ENCODE data around the gene CITED2. TPM values are rescaled to one million over a fixed set of nuclear protein-coding genes. Genes with fewer than 3 reads are reported as not detected.
A peak's percentile ranks its signal among the peaks of the same experiment; 100 is the strongest.

Gene CITED2
- total RNA-seq, 1 experiment from 2014 or later, result 54.2 TPM

GRCh38 chr6:139355172-139355571 is 19.3 kb downstream of the CITED2 start:
- no TSS peak for BruUV-seq (replicated peaks)
- H3K36me3 ChIP-seq (ENCODE audit: low read depth, low read length), result no peaks in the 10 kb centered on the region
- no peak overlapping the region for H3K4me3 ChIP-seq (ENCODE audit: low read length)
- H3K9me2 ChIP-seq (replicated peaks; ENCODE audit: low read length), result no peaks in the 10 kb centered on the region
- CTCF ChIA-PET, result no interaction called here
- H3K9ac ChIP-seq (ENCODE audit: low read length), result no peak overlapping the region
- TF ChIP-seq CTCF (conservative IDR thresholded peaks at IDR 0.05; ENCODE audit: low read depth, low read length) (no peak), EZH2phosphoT487 (IDR thresholded peaks at IDR 0.05; ENCODE audit: borderline replicate concordance, low read length) (no peak), EZH2 (IDR thresholded peaks at IDR 0.05; ENCODE audit: low read length, unreplicated experiment) (no peak)
- no peaks in the 10 kb centered on the region for H3K27me3 ChIP-seq (ENCODE audit: low read length)
- H3K4me1 ChIP-seq (ENCODE audit: insufficient read depth, low read length), result peaks cover under 1% of the 10 kb centered on the region; the same call in 1 of the 2 replicates
- POLR2A ChIA-PET (ENCODE audit: unreplicated experiment), result no interaction called here
- H3F3A ChIP-seq (ENCODE audit: low read length, unreplicated experiment), result no peaks in the 10 kb centered on the region
- intact Hi-C loops (cut with micrococcal nuclease), result no loop called here
- no peak for ATAC-seq
- H3K4me2 ChIP-seq (ENCODE audit: low read length), result no peak overlapping the region
- no peak for DNase-seq
- no peaks in the 10 kb centered on the region for H4K20me1 ChIP-seq (ENCODE audit: low read length)
- H3K27ac ChIP-seq (ENCODE audit: low read length), result no peak overlapping the region
- H3K79me2 ChIP-seq (ENCODE audit: low read length), result no peaks in the 10 kb centered on the region
- no peak overlapping the region for H2AFZ ChIP-seq (ENCODE audit: low read length)
- H3K9me3 ChIP-seq (ENCODE audit: low read length), result no peaks in the 10 kb centered on the region

GRCh38 chr6:139354189-139354588 is 20.3 kb downstream of the CITED2 start:
- ATAC-seq, result no peak
- intact Hi-C loops (cut with micrococcal nuclease), result no loop called here
- peaks cover 10% of the 10 kb centered on the region for H3K4me1 ChIP-seq (ENCODE audit: insufficient read depth, low read length)
- no peaks in the 10 kb centered on the region for H3K9me2 ChIP-seq (replicated peaks; ENCODE audit: low read length)
- BruUV-seq (replicated peaks), result no TSS peak
- H3K27me3 ChIP-seq (ENCODE audit: low read length), result no peaks in the 10 kb centered on the region
- no peaks in the 10 kb centered on the region for H4K20me1 ChIP-seq (ENCODE audit: low read length)
- no peak overlapping the region for H3K9ac ChIP-seq (ENCODE audit: low read length)
- H3K36me3 ChIP-seq (ENCODE audit: low read depth, low read length), result no peaks in the 10 kb centered on the region
- no peaks in the 10 kb centered on the region for H3K9me3 ChIP-seq (ENCODE audit: low read length)
- no peak for DNase-seq
- H3K4me2 ChIP-seq (ENCODE audit: low read length), result no peak overlapping the region
- H2AFZ ChIP-seq (ENCODE audit: low read length), result no peak overlapping the region
- no peaks in the 10 kb centered on the region for H3K79me2 ChIP-seq (ENCODE audit: low read length)
- POLR2A ChIA-PET (ENCODE audit: unreplicated experiment), result no interaction called here
- TF ChIP-seq CTCF (conservative IDR thresholded peaks at IDR 0.05; ENCODE audit: low read depth, low read length), result no peak
- no peak for TF ChIP-seq EZH2 (IDR thresholded peaks at IDR 0.05; ENCODE audit: low read length, unreplicated experiment)
- no peak for TF ChIP-seq EZH2phosphoT487 (IDR thresholded peaks at IDR 0.05; ENCODE audit: borderline replicate concordance, low read length)
- no peaks in the 10 kb centered on the region for H3F3A ChIP-seq (ENCODE audit: low read length, unreplicated experiment)
- H3K4me3 ChIP-seq (ENCODE audit: low read length), result no peak overlapping the region
- H3K27ac ChIP-seq (ENCODE audit: low read length), result no peak overlapping the region
- CTCF ChIA-PET, result interaction anchor here (0.7 kb wide), 1 partner anchor 10 kb away, joined by 3 read pairs; no protein-coding TSS in a partner anchor

- Histone ChIP-seq H3F3A (ENCODE audit: low read length, unreplicated experiment) (no peaks in the 10 kb centered on the region), H4K20me1 (ENCODE audit: low read length) (no peaks in the 10 kb centered on the region), H3K4me1 (ENCODE audit: insufficient read depth, low read length) (peaks cover 15% of the 10 kb centered on the region), H3K27me3 (ENCODE audit: low read length) (no peaks in the 10 kb centered on the region), H3K79me2 (ENCODE audit: low read length) (no peaks in the 10 kb centered on the region), H3K27ac (ENCODE audit: low read length) (peak overlapping the region; percentile 20; the same call in 1 of the 2 replicates), H3K4me3 (ENCODE audit: low read length) (no peak overlapping the region), H3K36me3 (ENCODE audit: low read depth, low read length) (no peaks in the 10 kb centered on the region), H3K4me2 (ENCODE audit: low read length) (peak overlapping the region; percentile 33), H2AFZ (ENCODE audit: low read length) (peak overlapping the region; percentile 38; the same call in 1 of the 2 replicates), H3K9me2 (replicated peaks; ENCODE audit: low read length) (no peaks in the 10 kb centered on the region), H3K9me3 (ENCODE audit: low read length) (no peaks in the 10 kb centered on the region), H3K9ac (ENCODE audit: low read length) (no peak overlapping the region)
- DNase-seq (peak; percentile 71), ATAC-seq (peak; percentile 51)
- ChIA-PET POLR2A (ENCODE audit: unreplicated experiment) (no interaction called here), CTCF (no interaction called here)
- intact Hi-C loops (cut with micrococcal nuclease), result no loop called here
- TF ChIP-seq EZH2phosphoT487 (IDR thresholded peaks at IDR 0.05; ENCODE audit: borderline replicate concordance, low read length) (no peak), EZH2 (IDR thresholded peaks at IDR 0.05; ENCODE audit: low read length, unreplicated experiment) (no peak), CTCF (conservative IDR thresholded peaks at IDR 0.05; ENCODE audit: low read depth, low read length) (no peak)
- no TSS peak for BruUV-seq (replicated peaks)
These were observed 24.9 kb downstream of the CITED2 start for GRCh38 chr6:139349464-139350020.

Data from PC-3 (cell line).